Chondrocyte (in vitro differentiated cells): ENCODE results near the gene ADAM12. TPM values are rescaled to one million over a fixed set of nuclear protein-coding genes. Genes with fewer than 3 reads are reported as not detected.

Source experiments
- DNase-seq: peaks from one replicate; pipeline ENCODE4 v3.0.0; 2021; ENCODE audit warnings: mixed read lengths, low spot score
- H3K27ac Mint-ChIP-seq: one replicate; pipeline ENCODE4 v1.8.0; 2021; ENCODE audit warnings: mild to moderate bottlenecking, moderate library complexity, mixed read lengths; ENCODE audit not compliant: unreplicated experiment
- H3K27me3 Mint-ChIP-seq: 2 replicates; pipeline ENCODE4 v1.8.0; 2021; ENCODE audit warnings: low read depth, mixed read lengths
- H3K36me3 Mint-ChIP-seq: 2 replicates; pipeline ENCODE4 v1.8.0; 2021; ENCODE audit warnings: low read depth, mixed read lengths
- H3K4me1 Mint-ChIP-seq: 2 replicates; pipeline ENCODE4 v1.8.0; 2021; ENCODE audit warnings: low read depth, mild to moderate bottlenecking, mixed read lengths
- H3K4me3 Mint-ChIP-seq: one replicate; pipeline ENCODE4 v1.8.0; 2021; ENCODE audit warnings: mild to moderate bottlenecking, moderate library complexity, mixed read lengths; ENCODE audit not compliant: unreplicated experiment
- H3K9me3 Mint-ChIP-seq: 2 replicates; pipeline ENCODE4 v1.8.0; 2021; ENCODE audit warnings: low read depth, mixed read lengths
- total RNA-seq: library from RNA; stranded (reverse); gene quantifications from 3 replicates; pipeline ENCODE4 v1.2.1, GENCODE V29; 2021
- TF ChIP-seq, protein P1 (sequence below): fragments of 200-600 bp; sonication (generic); IDR thresholded peaks from 2 replicates; pipeline ENCODE4 v1.5.0; 2021; ENCODE audit warnings: antibody characterized with exemption, mild to moderate bottlenecking, moderate library complexity

ADAM12 gene
- total RNA-seq, 1 donor from 2014 or later: 175 TPM

DNA sequence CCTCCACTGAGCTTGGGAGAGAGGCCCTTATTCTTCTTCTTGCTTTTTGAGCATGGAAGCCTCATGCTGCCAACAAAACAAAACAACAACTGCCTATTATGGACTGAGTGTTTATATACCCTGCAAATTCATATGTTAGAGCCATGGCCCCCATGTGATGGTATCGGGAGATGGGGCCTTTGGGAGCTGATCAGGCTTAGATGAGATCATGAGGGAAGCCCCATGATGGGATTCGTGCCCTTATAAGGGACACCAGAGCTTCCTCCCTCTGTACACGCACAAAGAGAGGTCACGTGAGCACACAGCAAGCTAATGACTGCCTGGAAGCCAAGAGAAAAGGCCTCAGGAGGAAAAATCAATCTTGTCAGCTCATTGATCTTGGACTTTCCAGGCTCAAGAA, 256.9 kb downstream of the ADAM12 start:
- H3K4me3 Mint-ChIP-seq: no peak overlapping the region
- no peaks in the 10 kb centered on the region for H3K27me3 Mint-ChIP-seq
- no peak overlapping the region for H3K27ac Mint-ChIP-seq
- H3K9me3 Mint-ChIP-seq: no peaks in the 10 kb centered on the region
- TF ChIP-seq, protein P1, sequence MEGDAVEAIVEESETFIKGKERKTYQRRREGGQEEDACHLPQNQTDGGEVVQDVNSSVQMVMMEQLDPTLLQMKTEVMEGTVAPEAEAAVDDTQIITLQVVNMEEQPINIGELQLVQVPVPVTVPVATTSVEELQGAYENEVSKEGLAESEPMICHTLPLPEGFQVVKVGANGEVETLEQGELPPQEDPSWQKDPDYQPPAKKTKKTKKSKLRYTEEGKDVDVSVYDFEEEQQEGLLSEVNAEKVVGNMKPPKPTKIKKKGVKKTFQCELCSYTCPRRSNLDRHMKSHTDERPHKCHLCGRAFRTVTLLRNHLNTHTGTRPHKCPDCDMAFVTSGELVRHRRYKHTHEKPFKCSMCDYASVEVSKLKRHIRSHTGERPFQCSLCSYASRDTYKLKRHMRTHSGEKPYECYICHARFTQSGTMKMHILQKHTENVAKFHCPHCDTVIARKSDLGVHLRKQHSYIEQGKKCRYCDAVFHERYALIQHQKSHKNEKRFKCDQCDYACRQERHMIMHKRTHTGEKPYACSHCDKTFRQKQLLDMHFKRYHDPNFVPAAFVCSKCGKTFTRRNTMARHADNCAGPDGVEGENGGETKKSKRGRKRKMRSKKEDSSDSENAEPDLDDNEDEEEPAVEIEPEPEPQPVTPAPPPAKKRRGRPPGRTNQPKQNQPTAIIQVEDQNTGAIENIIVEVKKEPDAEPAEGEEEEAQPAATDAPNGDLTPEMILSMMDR: no peak
- DNase-seq: no peak
- peaks cover 33% of the 10 kb centered on the region for H3K36me3 Mint-ChIP-seq
- peaks cover 3% of the 10 kb centered on the region for H3K4me1 Mint-ChIP-seq

DNA sequence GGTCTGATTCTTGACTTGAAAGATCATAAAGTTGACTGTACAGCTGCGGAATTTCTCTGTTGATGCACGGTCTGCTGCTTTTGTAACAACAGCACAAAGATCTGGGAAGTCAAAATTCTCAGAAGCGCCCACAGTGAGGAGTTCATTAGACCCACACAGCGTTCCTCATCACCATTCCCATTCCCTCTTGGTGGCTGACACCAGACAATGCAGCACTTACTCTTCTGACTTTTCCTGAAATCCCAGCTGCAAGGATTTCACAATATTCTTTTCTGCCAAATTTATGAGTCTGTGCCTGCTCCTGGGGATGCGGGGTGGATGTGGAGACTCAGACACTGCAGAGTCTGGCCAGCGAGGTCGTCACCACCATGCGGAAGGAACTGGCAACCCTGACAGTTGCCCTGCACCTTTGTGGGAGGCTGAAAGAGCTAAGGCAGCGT, 258.0 kb downstream of the ADAM12 start:
- TF ChIP-seq, protein P1: no peak
- Mint-ChIP-seq H3K27me3 (no peaks in the 10 kb centered on the region), H3K4me1 (peaks cover 3% of the 10 kb centered on the region), H3K36me3 (peaks cover 33% of the 10 kb centered on the region), H3K9me3 (no peaks in the 10 kb centered on the region), H3K4me3 (no peak overlapping the region), H3K27ac (no peak overlapping the region)
- no peak for DNase-seq

DNA sequence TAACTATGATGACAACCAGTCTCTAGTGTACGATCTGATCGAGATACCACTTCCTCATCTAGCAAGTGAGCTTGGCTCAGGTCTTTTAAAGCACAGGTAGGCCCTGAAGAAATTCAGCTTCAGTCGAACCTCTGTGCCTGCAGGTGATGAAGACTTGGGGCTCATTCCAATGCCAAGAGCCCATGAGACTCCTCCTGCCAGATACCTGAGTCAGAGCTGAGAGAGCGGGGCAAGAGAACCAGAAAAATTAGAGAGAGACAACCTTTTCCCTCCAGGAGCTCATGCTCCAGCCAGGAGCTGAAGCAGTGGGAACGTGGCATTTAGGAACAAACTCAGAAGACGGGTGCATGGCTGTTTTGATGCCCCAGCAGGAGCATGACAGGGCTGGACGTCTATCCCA, 259.3 kb downstream of the ADAM12 start:
- TF ChIP-seq, protein P1: no peak
- H3K4me3 Mint-ChIP-seq: no peak overlapping the region
- DNase-seq: no peak
- H3K27ac Mint-ChIP-seq: no peak overlapping the region
- H3K36me3 Mint-ChIP-seq: peaks cover 31% of the 10 kb centered on the region
- H3K27me3 Mint-ChIP-seq: no peaks in the 10 kb centered on the region
- H3K9me3 Mint-ChIP-seq: no peaks in the 10 kb centered on the region
- peaks cover 9% of the 10 kb centered on the region for H3K4me1 Mint-ChIP-seq

DNA sequence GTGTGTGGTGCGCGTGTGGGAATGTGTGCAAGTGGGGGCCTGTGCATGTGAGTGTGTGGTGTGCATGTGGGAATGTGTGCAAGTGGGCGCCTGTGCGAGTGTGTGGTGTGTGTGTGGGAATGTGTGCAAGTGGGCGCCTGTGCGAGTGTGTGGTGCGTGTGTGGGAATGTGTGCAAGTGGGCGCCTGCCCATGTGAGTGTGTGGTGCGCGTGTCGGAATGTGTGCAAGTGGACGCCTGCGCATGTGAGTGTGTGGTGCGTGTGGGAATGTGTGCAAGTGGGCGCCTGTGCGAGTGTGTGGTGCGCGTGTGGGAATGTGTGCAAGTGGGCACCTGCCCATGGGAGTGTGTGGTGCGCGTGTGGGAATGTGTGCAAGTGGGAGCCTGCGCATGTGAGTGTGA, 259.7 kb downstream of the ADAM12 start:
- no peaks in the 10 kb centered on the region for H3K9me3 Mint-ChIP-seq
- H3K27me3 Mint-ChIP-seq: no peaks in the 10 kb centered on the region
- TF ChIP-seq, protein P1: no peak
- no peak overlapping the region for H3K4me3 Mint-ChIP-seq
- H3K27ac Mint-ChIP-seq: no peak overlapping the region
- peaks cover 27% of the 10 kb centered on the region for H3K36me3 Mint-ChIP-seq
- no peak for DNase-seq
- peaks cover 10% of the 10 kb centered on the region for H3K4me1 Mint-ChIP-seq

DNA sequence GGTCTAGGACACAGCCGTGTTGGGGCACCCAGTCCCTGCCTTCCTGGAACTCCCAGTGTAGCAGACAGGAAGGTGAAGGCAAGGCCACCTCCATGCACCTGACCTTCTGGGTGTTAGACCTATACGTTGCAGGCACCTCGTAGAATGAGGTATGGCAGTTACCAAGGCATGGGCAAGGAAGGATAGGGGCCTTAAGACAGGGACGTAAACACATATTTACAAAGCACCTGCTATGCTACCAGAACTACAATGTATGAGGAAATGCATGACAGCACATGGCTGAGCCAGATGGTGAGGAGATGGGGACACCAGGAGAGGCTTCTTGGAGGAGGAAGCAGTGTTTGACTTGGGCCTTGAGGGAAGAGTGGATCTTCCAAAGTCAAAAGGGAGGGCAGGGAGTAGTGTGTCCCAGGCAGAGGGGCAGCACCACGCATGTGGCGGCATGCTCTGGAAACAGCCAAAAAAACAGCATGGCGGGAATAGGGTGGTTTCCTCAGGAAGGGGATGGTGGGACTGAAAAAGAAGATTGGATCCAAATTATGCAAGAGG, 260.7 kb downstream of the ADAM12 start:
- TF ChIP-seq, protein P1: no peak
- H3K36me3 Mint-ChIP-seq: peaks cover 21% of the 10 kb centered on the region
- no peak for DNase-seq
- peaks cover 10% of the 10 kb centered on the region for H3K4me1 Mint-ChIP-seq
- H3K27me3 Mint-ChIP-seq: no peaks in the 10 kb centered on the region
- H3K9me3 Mint-ChIP-seq: no peaks in the 10 kb centered on the region
- H3K27ac Mint-ChIP-seq: no peak overlapping the region
- H3K4me3 Mint-ChIP-seq: no peak overlapping the region
